ENCODE measurements around the gene NOL3. TPM values are rescaled to one million over a fixed set of nuclear protein-coding genes. Genes with fewer than 3 reads are reported as not detected.

Gene NOL3
- total RNA-seq, 5 donors from 2014 or later (not counting 1 experiment from before 2014, with no cell fraction given), result 2.1 to 8.0 (median 5.2) TPM

DNA sequence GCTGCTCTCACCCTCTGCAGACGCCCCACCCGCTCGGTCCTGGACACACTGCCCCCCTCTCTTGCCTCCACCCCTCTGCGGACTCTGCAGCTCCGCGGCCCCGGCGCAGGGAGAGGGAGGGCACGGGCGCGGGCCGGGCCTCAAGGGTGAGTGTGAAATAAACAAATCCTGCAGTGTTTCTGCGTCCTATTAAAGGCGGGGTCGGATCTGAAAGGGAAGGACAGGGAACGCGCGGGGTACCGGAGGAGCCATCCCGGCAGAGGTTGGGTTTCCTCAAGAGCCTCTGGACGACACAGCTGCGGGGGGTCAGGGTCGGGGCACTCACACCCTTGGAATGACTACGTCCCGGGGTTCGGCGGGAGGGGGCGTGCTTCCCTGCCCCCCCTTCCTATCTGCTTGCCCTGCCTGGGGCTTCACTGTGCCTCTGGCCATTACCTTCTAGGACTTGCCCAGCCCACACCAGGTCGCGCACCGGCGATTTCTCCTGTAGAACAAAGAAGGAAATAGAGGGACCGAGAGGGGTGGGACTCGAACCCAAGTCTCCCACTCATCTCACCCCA, 6.3 kb upstream of the NOL3 start:
- Histone ChIP-seq H3K27me3 (replicated peaks in 1 of 2; ENCODE audit: control insufficient read depth in 2 of 2, extremely low read depth in 1 of 2, insufficient read depth in 2 of 2, low read length in 1 of 2) (peaks cover 6 to 84% of the 10 kb centered on the region in 2 experiments), H3K4me1 (ENCODE audit: control insufficient read depth in 1 of 2, extremely low read depth in 1 of 2, insufficient read depth in 2 of 2, low read length in 2 of 2) (peaks cover 18 to 68% of the 10 kb centered on the region in 2 experiments), H3K9me3 (no peaks in the 10 kb centered on the region), H3K36me3 (ENCODE audit: control insufficient read depth in 2 of 2, extremely low read depth in 1 of 2, insufficient read depth in 1 of 2, low read length in 1 of 2) (no peaks in the 10 kb centered on the region), H3K27ac (ENCODE audit: low read length) (no peak overlapping the region), H3K4me3 (ENCODE audit: control insufficient read depth in 1 of 2, extremely low read depth in 1 of 2, low read length in 1 of 2) (peak overlapping the region; percentile 20 to 62)
- no peak for ATAC-seq (replicated peaks in 1 of 4)
- H3K4me3 Mint-ChIP-seq, result peak overlapping the region; percentile 41 to 87 (median 43)
- H3K9me3 Mint-ChIP-seq, result no peaks in the 10 kb centered on the region
- DNase-seq, result no peak
- H3K27me3 Mint-ChIP-seq, result peaks cover 29 to 56% of the 10 kb centered on the region in 2 donors
- 3% methylated on average over 21 of the region's 34 CpGs for WGBS (ENCODE audit: insufficient coverage)
- H3K27ac Mint-ChIP-seq, result no peak overlapping the region
- ChIA-PET CTCF (no interaction called here), POLR2A (no interaction called here)
- H3K36me3 Mint-ChIP-seq, result no peaks in the 10 kb centered on the region
- peaks cover 17 to 43% (median 26%) of the 10 kb centered on the region in 3 donors for H3K4me1 Mint-ChIP-seq

GRCh38 chr16:67164599-67165061, 5.7 kb upstream of the NOL3 start, which contains the start of gene HSF4:
TSS of gene HSF4 (plus strand) at chr16:67164745. CDS start at chr16:67164812, 67 bp downstream.
- Histone ChIP-seq H3K4me1 (ENCODE audit: control insufficient read depth in 1 of 2, extremely low read depth in 1 of 2, insufficient read depth in 2 of 2, low read length in 2 of 2) (peaks cover 16 to 68% of the 10 kb centered on the region in 2 experiments), H3K4me3 (ENCODE audit: control insufficient read depth in 1 of 2, extremely low read depth in 1 of 2, low read length in 1 of 2) (peak within 1 kb of the TSS; percentile 20 to 62), H3K9me3 (no peaks in the 10 kb centered on the region), H3K27ac (ENCODE audit: low read length) (no peak within 1 kb of the TSS), H3K36me3 (ENCODE audit: control insufficient read depth in 2 of 2, extremely low read depth in 1 of 2, insufficient read depth in 1 of 2, low read length in 1 of 2) (no peaks in the 10 kb centered on the region), H3K27me3 (replicated peaks in 1 of 2; ENCODE audit: control insufficient read depth in 2 of 2, extremely low read depth in 1 of 2, insufficient read depth in 2 of 2, low read length in 1 of 2) (peaks cover 8 to 89% of the 10 kb centered on the region in 2 experiments)
- Mint-ChIP-seq H3K4me1 (peaks cover 18 to 46% (median 31%) of the 10 kb centered on the region in 3 donors), H3K27ac (no peak within 1 kb of the TSS), H3K4me3 (peak within 1 kb of the TSS; percentile 41 to 87 (median 58)), H3K27me3 (peaks cover 34 to 59% of the 10 kb centered on the region in 2 donors), H3K9me3 (no peaks in the 10 kb centered on the region), H3K36me3 (no peaks in the 10 kb centered on the region)
- 2% methylated on average over 33 of the region's 41 CpGs for WGBS (ENCODE audit: insufficient coverage)
- CTCF ChIA-PET, result no interaction called here
- DNase-seq, result no peak
- POLR2A ChIA-PET, result no interaction called here
- no peak for ATAC-seq (replicated peaks in 1 of 4)

DNA sequence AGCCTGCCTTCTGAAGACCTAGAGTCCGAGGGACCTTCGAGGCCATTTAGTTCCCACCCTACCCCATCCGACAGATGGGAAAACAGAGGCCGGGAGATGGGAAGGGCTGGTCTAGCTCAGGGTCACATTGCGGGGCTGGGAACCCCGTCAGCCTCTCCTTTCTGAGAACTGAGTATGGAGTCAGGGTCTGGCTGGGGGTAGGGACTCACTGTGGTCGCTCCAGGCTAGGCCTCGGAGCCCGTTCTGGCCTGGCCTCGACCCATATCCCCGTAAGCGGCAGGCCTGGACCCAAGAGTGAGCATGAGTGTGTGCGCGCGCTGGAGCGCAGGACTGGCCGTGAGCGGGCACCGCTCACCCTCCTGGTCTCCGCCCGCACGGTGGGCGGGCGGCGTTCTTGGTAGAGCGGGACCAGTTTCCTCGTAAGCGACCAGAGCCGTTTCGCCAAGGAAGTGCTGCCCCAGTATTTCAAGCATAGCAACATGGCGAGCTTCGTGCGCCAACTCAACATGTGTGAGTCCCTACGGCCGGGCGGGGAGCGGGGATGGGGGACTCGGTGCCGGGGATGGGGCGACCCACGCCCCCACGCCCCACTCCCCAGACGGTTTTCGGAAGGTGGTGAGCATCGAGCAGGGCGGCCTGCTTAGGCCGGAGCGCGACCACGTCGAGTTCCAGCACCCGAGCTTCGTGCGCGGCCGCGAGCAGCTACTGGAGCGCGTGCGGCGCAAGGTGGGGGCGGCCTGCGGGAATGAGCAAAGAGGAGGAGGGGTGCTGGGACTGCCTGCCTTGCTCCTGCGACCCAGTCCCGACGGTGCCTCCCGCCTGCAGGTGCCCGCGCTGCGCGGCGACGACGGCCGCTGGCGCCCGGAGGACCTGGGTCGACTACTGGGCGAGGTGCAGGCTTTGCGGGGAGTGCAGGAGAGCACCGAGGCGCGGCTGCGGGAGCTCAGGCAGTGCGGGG, 4.9 kb upstream of the NOL3 start:
- H3K4me1 Mint-ChIP-seq, result peaks cover 22 to 50% (median 35%) of the 10 kb centered on the region in 3 donors
- no peak overlapping the region for H3K27ac Mint-ChIP-seq
- H3K36me3 Mint-ChIP-seq, result no peaks in the 10 kb centered on the region
- peaks cover 40 to 64% of the 10 kb centered on the region in 2 donors for H3K27me3 Mint-ChIP-seq
- peak overlapping the region in 2 of 3 donors; percentile 17 to 60 for H3K4me3 Mint-ChIP-seq
- no peak overlapping the region for H3K27ac ChIP-seq (ENCODE audit: low read length)
- CTCF ChIA-PET, result interaction anchor here in 1 of 2 donors (0.6 kb wide), 2 partner anchors 13 to 29 kb away, joined by 4 to 7 read pairs; no protein-coding TSS in a partner anchor
- 9% methylated on average over 67 of the region's 85 CpGs for WGBS (ENCODE audit: insufficient coverage)
- ATAC-seq (replicated peaks in 1 of 4) (no peak), DNase-seq (no peak)
- peaks cover 8 to 95% of the 10 kb centered on the region in 2 experiments for H3K27me3 ChIP-seq (replicated peaks in 1 of 2; ENCODE audit: control insufficient read depth in 2 of 2, extremely low read depth in 1 of 2, insufficient read depth in 2 of 2, low read length in 1 of 2)
- H3K9me3 ChIP-seq, result no peaks in the 10 kb centered on the region
- no peaks in the 10 kb centered on the region for H3K9me3 Mint-ChIP-seq
- H3K4me3 ChIP-seq (ENCODE audit: control insufficient read depth in 1 of 2, extremely low read depth in 1 of 2, low read length in 1 of 2), result peak overlapping the region in 1 of 2 donors; percentile 44
- peaks cover 15 to 71% of the 10 kb centered on the region in 2 experiments for H3K4me1 ChIP-seq (ENCODE audit: control insufficient read depth in 1 of 2, extremely low read depth in 1 of 2, insufficient read depth in 2 of 2, low read length in 2 of 2)
- H3K36me3 ChIP-seq (ENCODE audit: control insufficient read depth in 2 of 2, extremely low read depth in 1 of 2, insufficient read depth in 1 of 2, low read length in 1 of 2), result no peaks in the 10 kb centered on the region
- POLR2A ChIA-PET, result no interaction called here

GRCh38 chr16:67166110-67166547, 4.2 kb upstream of the NOL3 start:
- ATAC-seq (replicated peaks in 1 of 4), result no peak
- peak overlapping the region in 1 of 3 donors; percentile 31 for H3K4me3 Mint-ChIP-seq
- POLR2A ChIA-PET, result no interaction called here
- Histone ChIP-seq H3K27ac (ENCODE audit: low read length) (no peak overlapping the region), H3K36me3 (ENCODE audit: control insufficient read depth in 2 of 2, extremely low read depth in 1 of 2, insufficient read depth in 1 of 2, low read length in 1 of 2) (no peaks in the 10 kb centered on the region), H3K4me1 (ENCODE audit: control insufficient read depth in 1 of 2, extremely low read depth in 1 of 2, insufficient read depth in 2 of 2, low read length in 2 of 2) (peaks cover 17 to 70% of the 10 kb centered on the region in 2 experiments), H3K27me3 (replicated peaks in 1 of 2; ENCODE audit: control insufficient read depth in 2 of 2, extremely low read depth in 1 of 2, insufficient read depth in 2 of 2, low read length in 1 of 2) (peaks cover 11 to 95% of the 10 kb centered on the region in 2 experiments), H3K4me3 (ENCODE audit: control insufficient read depth in 1 of 2, extremely low read depth in 1 of 2, low read length in 1 of 2) (no peak overlapping the region), H3K9me3 (no peaks in the 10 kb centered on the region)
- H3K36me3 Mint-ChIP-seq, result no peaks in the 10 kb centered on the region
- peaks cover 43 to 66% of the 10 kb centered on the region in 2 donors for H3K27me3 Mint-ChIP-seq
- DNase-seq, result no peak
- H3K27ac Mint-ChIP-seq, result no peak overlapping the region
- 8% methylated on average over 2 of the region's 18 CpGs for WGBS (ENCODE audit: insufficient coverage)
- H3K9me3 Mint-ChIP-seq, result no peaks in the 10 kb centered on the region
- peaks cover 19 to 51% (median 29%) of the 10 kb centered on the region in 3 donors for H3K4me1 Mint-ChIP-seq
- CTCF ChIA-PET, result no interaction called here

GRCh38 chr16:67166598-67167168, 3.7 kb upstream of the NOL3 start:
- 91% methylated on average over 2 of the region's 5 CpGs for WGBS (ENCODE audit: insufficient coverage)
- Mint-ChIP-seq H3K9me3 (no peaks in the 10 kb centered on the region), H3K27ac (no peak overlapping the region), H3K4me1 (peaks cover 19 to 53% (median 26%) of the 10 kb centered on the region in 3 donors), H3K36me3 (no peaks in the 10 kb centered on the region), H3K4me3 (peak overlapping the region in 1 of 3 donors; percentile 31), H3K27me3 (peaks cover 48 to 71% of the 10 kb centered on the region in 2 donors)
- Histone ChIP-seq H3K9me3 (no peaks in the 10 kb centered on the region), H3K4me3 (ENCODE audit: control insufficient read depth in 1 of 2, extremely low read depth in 1 of 2, low read length in 1 of 2) (no peak overlapping the region), H3K27me3 (replicated peaks in 1 of 2; ENCODE audit: control insufficient read depth in 2 of 2, extremely low read depth in 1 of 2, insufficient read depth in 2 of 2, low read length in 1 of 2) (peaks cover 14 to 95% of the 10 kb centered on the region in 2 experiments), H3K36me3 (ENCODE audit: control insufficient read depth in 2 of 2, extremely low read depth in 1 of 2, insufficient read depth in 1 of 2, low read length in 1 of 2) (no peaks in the 10 kb centered on the region), H3K4me1 (ENCODE audit: control insufficient read depth in 1 of 2, extremely low read depth in 1 of 2, insufficient read depth in 2 of 2, low read length in 2 of 2) (peaks cover 15 to 64% of the 10 kb centered on the region in 2 experiments), H3K27ac (ENCODE audit: low read length) (no peak overlapping the region)
- ATAC-seq (replicated peaks in 1 of 4) (no peak), DNase-seq (no peak)
- CTCF ChIA-PET, result interaction anchor here in 1 of 2 donors (0.6 kb wide), 1 partner anchor 50 kb away, joined by 4 read pairs; no protein-coding TSS in a partner anchor
- POLR2A ChIA-PET, result no interaction called here

GRCh38 chr16:67167588-67167987, 2.8 kb upstream of the NOL3 start:
- Histone ChIP-seq H3K9me3 (no peaks in the 10 kb centered on the region), H3K27me3 (replicated peaks in 1 of 2; ENCODE audit: control insufficient read depth in 2 of 2, extremely low read depth in 1 of 2, insufficient read depth in 2 of 2, low read length in 1 of 2) (peaks cover 9 to 95% of the 10 kb centered on the region in 2 experiments), H3K4me3 (ENCODE audit: control insufficient read depth in 1 of 2, extremely low read depth in 1 of 2, low read length in 1 of 2) (no peak overlapping the region), H3K4me1 (ENCODE audit: control insufficient read depth in 1 of 2, extremely low read depth in 1 of 2, insufficient read depth in 2 of 2, low read length in 2 of 2) (peaks cover 10 to 57% of the 10 kb centered on the region in 2 experiments), H3K27ac (ENCODE audit: low read length) (no peak overlapping the region), H3K36me3 (ENCODE audit: control insufficient read depth in 2 of 2, extremely low read depth in 1 of 2, insufficient read depth in 1 of 2, low read length in 1 of 2) (no peaks in the 10 kb centered on the region)
- ChIA-PET POLR2A (no interaction called here), CTCF (interaction anchor here in 1 of 2 donors (0.6 kb wide), 1 partner anchor 10 kb away, joined by 3 read pairs; no protein-coding TSS in a partner anchor)
- WGBS (ENCODE audit: insufficient coverage), result 95% methylated on average over 6 of the region's 7 CpGs
- DNase-seq (no peak), ATAC-seq (replicated peaks in 1 of 4) (no peak)
- no peak overlapping the region for H3K4me3 Mint-ChIP-seq
- no peaks in the 10 kb centered on the region for H3K36me3 Mint-ChIP-seq
- H3K9me3 Mint-ChIP-seq, result no peaks in the 10 kb centered on the region
- H3K27me3 Mint-ChIP-seq, result peaks cover 43 to 74% of the 10 kb centered on the region in 2 donors
- no peak overlapping the region for H3K27ac Mint-ChIP-seq
- H3K4me1 Mint-ChIP-seq, result peaks cover 19 to 50% (median 20%) of the 10 kb centered on the region in 3 donors

Measured in T-cell (primary cell).